ENCODE measurements around the gene RASGRF1. TPM values are rescaled to one million over a fixed set of nuclear protein-coding genes. Genes with fewer than 3 reads are reported as not detected.

RASGRF1 gene
- total RNA-seq, 2 donors from 2014 or later, result 0.09 to 0.10 TPM

DNA sequence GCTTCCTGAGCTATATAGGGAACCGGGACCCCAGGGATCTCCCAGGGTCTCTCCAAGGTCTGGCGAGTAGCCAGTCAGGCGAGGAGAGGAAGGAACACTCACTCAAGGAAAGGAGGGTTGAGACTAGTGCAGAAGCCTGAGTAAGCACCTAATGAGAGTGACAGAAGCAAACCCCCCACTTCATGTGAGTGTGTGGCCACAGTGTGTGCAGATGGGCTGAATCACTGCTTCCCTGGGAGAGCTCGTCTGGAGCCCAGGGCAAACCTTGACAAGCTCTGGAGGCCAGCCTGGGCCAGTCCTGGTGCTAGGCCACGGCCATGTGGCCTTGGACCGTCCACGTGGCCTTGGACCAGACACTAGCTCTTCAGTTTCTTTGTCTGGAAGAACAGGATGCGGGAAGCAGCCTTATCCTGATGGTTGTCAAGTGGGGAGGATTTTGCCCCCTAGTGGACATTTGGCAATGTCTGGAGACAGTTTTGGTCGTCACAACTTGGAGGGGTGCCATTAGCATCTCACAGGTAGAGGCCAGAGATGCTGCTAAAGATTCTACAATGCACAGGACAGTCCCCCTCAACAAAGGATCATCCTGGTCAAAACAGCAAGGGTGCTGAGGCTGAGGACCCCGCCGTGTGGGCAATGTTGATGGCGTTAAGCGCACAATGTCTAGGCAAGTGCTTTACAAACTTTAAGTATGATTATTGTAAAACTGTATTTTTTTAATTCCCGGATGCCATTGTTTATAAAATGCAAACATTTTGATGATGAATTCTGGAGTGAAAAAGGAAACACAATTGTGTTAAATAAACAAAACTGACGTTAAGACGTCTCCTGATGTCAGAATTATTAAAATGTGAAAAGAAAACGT is 110.9 kb downstream of the RASGRF1 start:
- intact Hi-C loops (cut with DNase I), result loop anchor here in 1 of 2 donors (2.0 kb wide), 1 partner anchor 71 kb away; no protein-coding TSS in a partner anchor
- DNase-seq (ENCODE audit: low spot score), result no peak

GRCh38 chr15:78978601-78979179 is 111.9 kb downstream of the RASGRF1 start:
- intact Hi-C loops (cut with DNase I), result loop anchor here in 1 of 2 donors (2.0 kb wide), 1 partner anchor 70 kb away; no protein-coding TSS in a partner anchor
- DNase-seq (ENCODE audit: low spot score), result no peak

GRCh38 chr15:78977591-78978347 is 112.8 kb downstream of the RASGRF1 start:
- DNase-seq (ENCODE audit: low spot score), result no peak
- intact Hi-C loops (cut with DNase I), result loop anchor here in 1 of 2 donors (2.0 kb wide), 1 partner anchor 69 kb away; no protein-coding TSS in a partner anchor

- DNase-seq (ENCODE audit: low spot score), result no peak
- intact Hi-C loops (cut with DNase I), result no loop called here
These were observed 113.4 kb downstream of the RASGRF1 start for GRCh38 chr15:78977091-78977571.

- intact Hi-C loops (cut with DNase I), result no loop called here
- no peak for DNase-seq (ENCODE audit: low spot score)
These were observed 113.9 kb downstream of the RASGRF1 start for GRCh38 chr15:78976691-78977090.

DNA sequence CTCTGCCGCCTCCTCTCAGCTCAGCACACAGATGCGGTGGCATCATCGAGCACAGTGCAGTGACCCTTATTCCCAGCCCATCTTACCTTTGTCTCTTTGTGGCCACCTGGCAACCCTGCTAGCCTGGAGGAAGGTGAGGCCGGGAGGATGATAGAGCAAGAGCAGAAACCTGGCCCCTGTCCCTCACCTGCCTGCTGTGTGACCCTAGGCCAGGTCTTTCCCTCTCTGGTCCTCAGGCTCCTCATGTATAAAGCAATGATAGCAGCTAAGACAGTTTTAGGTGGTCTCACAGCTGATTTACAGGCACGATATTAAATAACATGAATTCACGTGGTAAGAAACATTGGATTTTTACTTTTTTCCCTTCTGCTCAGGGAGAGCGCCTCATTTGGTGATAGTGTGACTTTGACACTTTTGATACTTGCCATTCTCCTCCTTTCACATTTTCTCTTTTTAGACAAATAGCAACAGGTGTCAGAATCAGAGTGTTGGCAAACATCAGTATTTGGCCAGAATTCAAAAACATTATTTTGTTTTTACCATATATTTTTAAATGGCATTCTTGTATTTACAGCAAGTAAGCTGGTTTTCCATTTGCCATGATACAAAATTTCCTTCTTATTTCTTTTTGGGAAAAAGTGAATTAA is 116.2 kb downstream of the RASGRF1 start:
- DNase-seq (ENCODE audit: low spot score), result no peak
- intact Hi-C loops (cut with DNase I), result no loop called here

GRCh38 chr15:78969687-78970349 is 120.8 kb downstream of the RASGRF1 start:
- intact Hi-C loops (cut with DNase I), result no loop called here
- DNase-seq (ENCODE audit: low spot score), result no peak

- DNase-seq (ENCODE audit: low spot score), result no peak
- intact Hi-C loops (cut with DNase I), result no loop called here
These were observed 121.9 kb downstream of the RASGRF1 start for GRCh38 chr15:78968539-78969271.

- intact Hi-C loops (cut with DNase I), result no loop called here
- DNase-seq (ENCODE audit: low spot score), result no peak
These were observed 122.5 kb downstream of the RASGRF1 start for GRCh38 chr15:78968114-78968513.

GRCh38 chr15:78960308-78960707 is 130.3 kb downstream of the RASGRF1 start:
- intact Hi-C loops (cut with DNase I), result no loop called here
- no peak for DNase-seq (ENCODE audit: low spot score)

DNA sequence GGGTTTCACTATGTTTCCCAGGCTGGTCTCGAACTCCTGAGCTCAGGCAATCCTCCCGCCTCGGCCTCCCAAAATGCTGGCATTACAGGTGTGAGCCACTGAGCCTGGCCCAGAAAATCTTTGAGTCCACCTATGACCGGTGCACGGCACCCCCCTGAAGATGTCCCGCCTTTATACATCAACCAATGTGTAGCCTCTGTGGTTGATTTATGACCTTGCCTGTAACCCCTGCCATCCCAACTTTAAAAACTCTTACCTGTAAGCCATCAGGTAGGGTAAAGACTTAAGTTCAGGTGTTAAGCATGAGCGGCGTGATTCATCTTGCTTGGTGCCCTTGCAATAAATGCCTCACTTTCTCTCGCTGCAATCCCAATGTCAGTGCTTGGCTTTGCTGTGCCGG is 131.2 kb downstream of the RASGRF1 start:
- no peak for DNase-seq (ENCODE audit: low spot score)
- intact Hi-C loops (cut with DNase I), result no loop called here

- intact Hi-C loops (cut with DNase I), result no loop called here
- no peak for DNase-seq (ENCODE audit: low spot score)
These were observed 133.0 kb downstream of the RASGRF1 start for GRCh38 chr15:78957416-78958093.

DNA sequence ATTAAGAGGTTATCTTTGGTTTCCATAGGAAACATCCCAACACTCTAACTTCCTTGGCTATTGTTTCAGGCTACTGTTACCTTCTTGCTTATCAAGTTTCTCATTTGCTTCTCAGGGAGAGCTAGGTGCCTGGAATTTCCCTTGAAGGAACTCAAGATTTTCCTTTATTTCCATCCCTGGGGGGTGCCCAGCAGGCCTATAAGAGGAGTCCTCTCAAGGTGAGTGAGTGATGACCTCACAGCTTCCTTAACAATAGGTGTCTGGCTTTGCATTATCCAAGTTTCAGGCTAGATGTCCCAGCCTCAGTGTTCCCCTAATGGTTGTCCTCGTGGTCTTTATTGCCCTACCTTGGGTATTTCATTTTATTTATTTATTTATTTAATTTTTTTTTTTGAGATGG is 133.6 kb downstream of the RASGRF1 start:
- intact Hi-C loops (cut with DNase I), result no loop called here
- no peak for DNase-seq (ENCODE audit: low spot score)

DNA sequence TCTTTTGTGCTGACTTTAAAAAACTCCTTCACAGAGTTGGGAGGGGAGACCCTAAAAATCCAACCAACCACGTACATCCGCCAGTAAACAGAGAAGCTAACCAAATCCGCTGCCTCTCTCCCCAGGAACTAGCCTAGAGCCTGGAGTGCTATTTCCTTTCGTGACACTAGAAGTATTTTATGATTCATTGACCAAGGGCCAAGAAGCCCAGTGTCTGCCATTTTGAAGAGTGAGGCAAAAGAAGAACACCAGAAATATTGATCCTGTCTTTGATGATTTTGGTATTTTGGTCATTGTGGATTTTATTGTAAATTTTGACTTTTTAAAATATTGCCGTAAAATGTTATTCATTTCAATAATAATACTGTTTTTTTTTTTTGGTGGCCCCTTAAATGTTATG is 135.2 kb downstream of the RASGRF1 start:
- intact Hi-C loops (cut with DNase I), result no loop called here
- no peak for DNase-seq (ENCODE audit: low spot score)

- intact Hi-C loops (cut with DNase I), result no loop called here
- DNase-seq (ENCODE audit: low spot score), result no peak
These were observed 138.7 kb downstream of the RASGRF1 start for GRCh38 chr15:78951841-78952238.

- intact Hi-C loops (cut with DNase I), result no loop called here
- DNase-seq (ENCODE audit: low spot score), result no peak
These were observed 139.4 kb downstream of the RASGRF1 start for GRCh38 chr15:78950902-78951840.

DNA sequence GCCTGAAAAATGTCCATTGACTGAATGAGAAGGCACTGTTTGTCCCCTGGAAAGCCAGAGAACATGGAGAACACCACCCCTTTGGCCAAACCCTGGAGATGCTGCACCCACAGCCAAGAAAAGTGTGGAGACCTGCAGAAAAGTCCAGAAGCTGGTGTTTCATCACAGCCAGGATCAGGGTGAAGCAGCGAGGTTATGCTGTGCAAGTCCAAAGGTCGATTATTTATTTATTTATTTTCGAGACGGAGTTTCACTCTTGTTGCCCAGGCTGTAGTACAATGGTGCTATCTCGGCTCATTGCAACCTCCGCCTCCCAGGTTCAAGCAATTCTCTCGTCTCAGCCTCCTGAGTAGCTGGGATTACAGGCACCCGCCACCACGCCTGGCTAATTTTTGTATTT is 140.2 kb downstream of the RASGRF1 start:
- DNase-seq (ENCODE audit: low spot score), result no peak
- intact Hi-C loops (cut with DNase I), result no loop called here

Data from posterior vena cava (tissue), 2 donors.